Activated CD4-positive, alpha-beta T cell treated with anti-CD3 and anti-CD28 coated beads, Interleukin-2, Interleukin-4, amounts not matched to agents 100 ng/mL and 50 ng/mL, durations not matched to agents 16 hours and 8 hours (primary cell): ENCODE data around the gene YBX1.

Experiments used
- DNase-seq: peaks from one replicate; pipeline ENCODE4 v3.0.0-alpha.2; 2020; ENCODE audit warnings: low spot score

YBX1 gene

GRCh38 chr1:42734201-42735035 lies 52.2 kb downstream of the YBX1 start:
- no peak for DNase-seq

GRCh38 chr1:42735056-42735455 lies 52.8 kb downstream of the YBX1 start:
- no peak for DNase-seq

GRCh38 chr1:42735477-42736105 lies 53.4 kb downstream of the YBX1 start:
- no peak for DNase-seq

DNA sequence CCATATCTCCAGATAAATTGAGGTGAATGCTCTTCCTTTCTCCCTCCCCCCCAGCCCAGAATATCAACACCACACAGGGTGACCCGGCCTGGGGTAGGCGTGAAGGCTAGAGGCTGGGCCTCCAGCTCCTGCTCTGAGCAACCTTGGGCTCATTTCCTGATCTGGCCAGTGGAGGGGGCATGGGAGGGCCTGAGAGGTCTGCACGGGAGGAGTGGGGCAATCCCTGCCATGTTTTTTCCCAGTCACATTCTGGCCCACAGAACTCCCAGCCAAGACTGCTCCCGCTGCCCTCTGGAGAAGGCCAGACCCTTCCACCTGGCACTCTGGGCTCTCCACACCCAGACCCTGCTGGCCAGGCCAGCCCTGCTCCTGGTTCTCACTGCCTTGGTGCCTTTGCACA lies 53.9 kb downstream of the YBX1 start:
- no peak for DNase-seq

DNA sequence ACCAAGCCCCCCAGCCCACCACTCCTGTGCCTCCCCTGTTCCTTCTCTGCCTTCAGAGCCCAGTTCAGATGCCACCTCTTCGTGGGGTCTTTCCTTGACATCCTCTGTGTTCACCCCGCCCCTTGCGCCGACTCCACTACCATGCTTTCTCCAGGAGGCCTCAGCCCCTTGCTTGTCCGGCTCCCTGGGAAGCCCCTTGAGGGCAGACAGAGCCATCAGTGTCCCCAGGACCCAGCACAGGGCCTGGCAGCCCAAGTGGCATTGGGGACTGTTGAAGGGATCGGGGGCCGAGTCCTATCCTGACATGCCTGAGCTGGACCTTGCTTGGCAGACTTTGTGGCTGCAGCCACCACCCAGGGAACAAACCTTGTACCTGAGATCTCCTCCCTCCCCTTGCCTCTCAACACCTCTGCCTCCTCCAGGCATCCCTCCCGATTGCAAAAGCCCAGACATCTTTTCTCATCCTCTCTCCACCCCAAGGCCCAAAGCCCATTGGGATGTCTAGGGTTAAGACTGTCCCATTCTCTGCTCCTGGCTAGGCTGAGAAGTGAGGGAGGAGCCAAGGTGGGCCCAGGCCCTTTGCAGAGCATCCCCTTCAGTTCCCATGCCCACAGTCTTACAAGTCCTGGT lies 54.5 kb downstream of the YBX1 start:
- no peak for DNase-seq

DNA sequence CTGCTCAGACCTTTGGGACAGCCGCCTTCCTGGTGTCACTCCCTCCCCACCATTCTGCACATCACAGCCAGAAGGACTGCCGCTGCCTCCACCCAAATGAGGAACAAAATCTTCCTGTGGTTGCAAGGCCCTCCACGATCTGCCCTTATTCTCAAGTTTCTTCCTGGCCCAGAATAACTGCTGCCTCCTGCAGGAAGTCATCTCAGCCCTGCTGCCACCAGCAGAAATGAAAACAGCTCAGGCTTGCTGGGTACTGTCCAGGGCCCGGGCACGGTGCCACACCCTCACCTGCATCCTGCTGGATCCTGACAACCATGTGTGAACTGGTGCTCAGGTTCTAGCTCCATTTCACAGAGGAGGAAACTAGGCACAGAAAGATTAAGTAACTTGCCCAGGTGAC lies 55.0 kb downstream of the YBX1 start:
- DNase-seq: no peak

DNA sequence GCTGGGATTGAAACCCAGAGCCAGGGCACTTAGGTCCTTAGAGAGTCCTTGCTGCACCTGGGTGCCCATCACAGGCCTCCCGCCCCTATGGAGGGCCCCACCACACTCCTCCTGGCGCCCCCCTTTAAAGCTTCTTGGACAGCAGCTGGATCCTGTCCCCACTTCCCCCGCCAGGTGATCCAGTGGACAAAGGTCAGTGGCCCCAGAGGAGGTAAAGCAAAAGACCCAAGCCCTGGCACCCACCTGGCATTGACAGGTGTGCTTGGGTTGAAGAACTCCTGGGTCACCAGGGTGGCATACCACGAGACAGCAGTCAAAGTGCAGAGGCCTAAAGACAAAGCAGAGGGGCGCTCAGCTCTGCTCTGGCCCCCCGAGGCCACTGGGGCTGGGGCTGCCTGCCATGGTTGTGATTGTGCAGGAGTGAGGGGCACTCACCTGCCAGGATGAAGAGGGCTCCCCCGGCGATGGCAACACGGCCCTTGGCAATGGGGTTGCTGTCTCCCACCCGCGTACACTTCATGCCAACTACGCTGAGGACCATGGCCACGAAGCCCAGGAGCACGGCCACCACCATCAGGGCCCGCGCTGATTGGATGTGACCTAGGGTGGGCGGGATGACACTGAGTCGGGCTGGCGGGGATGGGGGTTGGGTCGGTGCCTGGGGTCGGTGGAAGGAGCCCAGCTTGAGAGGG lies 55.9 kb downstream of the YBX1 start:
- no peak for DNase-seq

DNA sequence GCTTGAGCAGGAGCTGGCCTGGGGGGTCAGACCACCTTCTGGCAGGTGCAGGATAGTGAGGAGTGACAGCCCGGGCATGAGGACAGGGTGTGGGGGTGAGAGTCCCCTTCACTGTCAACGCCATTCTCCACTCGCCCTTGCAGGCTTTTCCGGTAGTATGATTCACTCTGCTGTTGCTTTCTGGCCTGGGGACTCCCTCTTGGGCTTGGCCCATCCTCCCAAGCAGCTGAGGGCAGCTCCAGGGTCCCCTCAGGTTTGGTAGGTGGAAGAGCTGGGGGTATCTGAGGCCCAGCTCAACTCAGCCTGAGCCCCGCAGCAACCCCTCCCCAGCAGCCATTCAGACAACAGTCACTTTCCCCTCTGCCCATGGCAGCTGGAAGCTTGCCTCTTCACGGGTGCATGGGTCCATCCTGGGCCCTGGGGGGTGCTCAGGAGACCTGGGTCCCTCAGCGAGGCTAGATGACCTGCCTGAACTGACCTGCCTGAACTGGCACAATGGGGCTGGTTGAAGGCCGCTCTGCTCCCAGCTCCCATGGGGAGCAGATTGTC lies 56.5 kb downstream of the YBX1 start:
- DNase-seq: no peak

DNA sequence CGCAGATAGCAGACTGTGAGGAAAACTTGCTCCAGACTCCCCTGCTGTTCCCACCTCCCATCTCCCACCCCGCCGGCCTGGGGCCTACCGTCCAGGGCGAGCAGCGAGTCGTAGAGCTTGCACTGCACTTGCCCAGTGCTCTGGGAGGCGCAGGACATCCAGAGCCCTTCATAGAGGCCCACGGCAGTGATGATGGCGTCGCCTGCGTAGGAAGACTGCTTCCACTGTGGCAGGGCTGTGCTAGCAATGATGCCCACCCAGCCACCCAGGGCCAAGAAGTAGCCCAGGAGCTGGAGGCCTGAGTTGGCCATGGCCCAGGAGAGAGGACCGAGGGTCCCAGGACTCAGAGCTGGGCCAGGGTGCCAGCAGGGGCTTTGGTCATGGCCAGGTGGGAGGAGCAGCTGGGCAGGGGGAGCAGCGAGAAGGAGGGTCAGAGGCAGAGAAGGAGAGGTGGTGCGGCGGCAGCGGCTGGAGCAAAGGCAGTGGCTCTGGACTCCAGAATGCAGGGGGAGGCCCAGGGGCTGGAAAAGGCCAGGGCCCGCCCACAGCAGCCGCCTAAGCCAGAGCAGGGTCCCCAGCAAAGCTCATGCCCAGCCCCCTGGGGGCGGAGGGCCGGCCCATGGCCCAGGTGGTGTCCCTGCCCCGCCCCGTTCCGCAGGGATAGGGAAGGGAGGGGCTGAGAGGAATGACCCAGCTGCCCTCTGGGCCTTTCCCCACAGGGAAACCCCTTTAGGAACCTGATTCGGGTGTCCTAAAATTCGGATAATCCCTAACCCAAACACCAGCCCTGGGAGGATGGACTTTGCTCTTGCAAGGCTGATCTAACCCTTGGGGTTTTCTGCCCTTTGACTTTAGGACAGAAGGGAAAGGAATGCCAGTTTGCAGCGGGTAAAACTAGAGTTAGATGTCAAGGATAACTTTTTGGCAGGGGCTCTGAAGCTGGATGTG lies 57.8 kb downstream of the YBX1 start, which contains the start of gene CLDN19:
Gene CLDN19 (minus strand): TSS at position 484 of the 948 bp plus-strand sequence. CDS start 173 bp downstream, at position 311.
- no peak for DNase-seq

DNA sequence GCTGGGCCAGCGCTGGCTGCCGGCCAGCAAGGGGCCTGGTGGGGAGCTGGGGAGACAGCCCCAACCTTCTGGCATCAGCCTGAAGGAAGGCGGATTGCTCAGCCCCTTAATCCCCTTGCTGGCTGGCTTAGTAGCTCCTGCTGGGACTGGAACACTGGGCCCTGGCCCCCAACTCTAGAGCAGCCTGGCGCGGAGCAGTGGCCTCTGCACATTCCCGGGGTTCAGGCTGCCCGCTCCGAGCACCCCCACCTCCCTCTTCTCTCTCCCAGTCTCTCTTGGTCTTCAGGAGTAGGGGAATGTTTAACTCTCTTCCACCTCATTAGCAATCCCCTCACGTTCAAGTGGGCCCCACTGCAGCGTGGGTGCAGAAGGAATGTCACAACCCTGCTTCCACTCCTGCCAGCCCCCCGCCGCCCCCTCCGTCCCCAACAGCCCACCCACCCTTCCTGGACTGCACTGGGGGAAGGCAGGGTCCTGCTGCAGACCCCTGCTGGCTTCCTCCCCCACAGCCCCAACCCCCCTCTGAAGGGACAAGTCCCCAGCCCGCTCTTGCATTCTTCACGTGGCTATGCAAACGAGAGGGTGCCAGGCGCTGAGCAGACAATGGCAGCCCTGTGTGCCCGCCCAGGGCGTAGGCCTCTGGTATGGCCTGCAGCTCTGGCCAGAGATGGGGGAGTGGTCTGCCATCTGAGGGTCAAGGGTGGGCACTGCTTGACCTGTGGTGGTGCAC lies 58.8 kb downstream of the YBX1 start:
- no peak for DNase-seq

DNA sequence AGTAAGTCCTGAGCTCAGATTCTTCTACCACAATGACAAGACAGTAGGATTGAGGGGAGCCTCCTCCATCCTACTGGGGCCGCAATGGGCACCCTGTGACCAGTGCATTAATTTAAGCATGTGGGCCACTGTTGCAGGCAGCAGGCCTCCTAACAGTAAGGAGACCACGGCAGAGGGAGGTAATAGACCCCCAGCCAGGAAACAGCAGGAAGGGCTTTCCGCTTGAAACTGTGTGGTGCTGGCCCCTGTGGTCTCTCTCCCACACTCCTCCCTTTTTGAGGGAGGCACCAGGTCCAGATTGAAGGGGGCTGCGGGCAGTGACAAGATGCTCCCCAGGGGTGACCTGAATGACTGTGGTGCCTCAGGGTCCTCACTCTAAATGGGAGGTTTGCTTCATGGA lies 59.5 kb downstream of the YBX1 start:
- no peak for DNase-seq

DNA sequence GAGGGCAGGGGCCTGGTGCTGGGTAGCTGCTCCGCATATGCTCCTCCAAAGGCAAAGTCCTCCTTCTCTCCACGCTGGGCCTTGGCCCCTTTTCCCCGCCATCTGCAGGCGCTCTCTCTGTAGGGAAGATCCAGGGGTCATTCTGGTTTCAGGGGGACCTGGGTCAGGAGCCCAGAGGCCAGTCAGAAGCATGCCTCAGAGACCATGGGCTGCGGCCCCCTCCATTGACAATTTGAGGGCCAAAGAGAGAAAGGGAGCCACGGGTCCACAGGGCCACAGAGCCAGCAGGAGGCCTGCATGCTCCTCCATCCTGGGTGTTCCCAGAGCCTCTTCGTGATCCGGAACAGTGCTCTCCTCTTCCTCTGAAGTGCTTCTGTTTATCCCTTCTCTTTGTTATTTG lies 59.9 kb downstream of the YBX1 start:
- no peak for DNase-seq

GRCh38 chr1:42742617-42743316 lies 60.5 kb downstream of the YBX1 start:
- DNase-seq: no peak

GRCh38 chr1:42743317-42744147 lies 61.3 kb downstream of the YBX1 start:
- DNase-seq: no peak

GRCh38 chr1:42744148-42744413 lies 61.9 kb downstream of the YBX1 start:
- DNase-seq: no peak

GRCh38 chr1:42745851-42746250 lies 63.6 kb downstream of the YBX1 start:
- no peak for DNase-seq

DNA sequence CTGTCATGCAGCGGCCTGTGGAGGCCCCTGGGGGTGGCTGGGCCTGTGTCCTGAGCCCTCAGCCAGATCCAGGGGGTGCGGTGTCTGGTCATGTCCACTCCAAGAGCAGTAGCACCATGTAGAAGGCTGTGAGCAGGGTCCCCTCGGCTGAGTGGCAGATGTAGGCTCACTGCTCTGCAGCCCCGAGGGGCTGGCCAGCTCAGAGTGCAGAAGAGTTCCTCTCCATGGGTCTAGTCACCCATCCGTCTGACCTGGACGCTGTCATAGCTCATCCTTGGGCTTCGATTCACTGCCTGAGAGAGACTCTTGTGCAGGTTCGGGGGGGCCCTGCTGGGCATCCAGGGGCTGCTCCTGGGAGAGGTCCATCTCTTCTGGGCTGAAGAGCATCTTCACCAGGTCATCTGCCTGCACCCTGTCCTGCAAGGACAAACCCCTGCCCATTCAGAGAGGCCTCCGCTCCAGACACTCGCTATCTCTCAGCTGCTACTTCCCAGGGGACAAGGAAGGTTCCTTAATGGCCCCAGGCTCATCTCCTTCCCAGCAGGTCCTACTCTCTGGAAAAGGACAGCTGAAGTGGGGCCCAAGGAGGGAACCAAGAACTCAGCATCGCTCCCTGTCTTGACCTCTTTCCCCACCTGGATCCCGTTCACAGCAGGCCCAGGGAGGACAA lies 64.4 kb downstream of the YBX1 start:
- no peak for DNase-seq

GRCh38 chr1:42747125-42747524 lies 64.9 kb downstream of the YBX1 start:
- no peak for DNase-seq

DNA sequence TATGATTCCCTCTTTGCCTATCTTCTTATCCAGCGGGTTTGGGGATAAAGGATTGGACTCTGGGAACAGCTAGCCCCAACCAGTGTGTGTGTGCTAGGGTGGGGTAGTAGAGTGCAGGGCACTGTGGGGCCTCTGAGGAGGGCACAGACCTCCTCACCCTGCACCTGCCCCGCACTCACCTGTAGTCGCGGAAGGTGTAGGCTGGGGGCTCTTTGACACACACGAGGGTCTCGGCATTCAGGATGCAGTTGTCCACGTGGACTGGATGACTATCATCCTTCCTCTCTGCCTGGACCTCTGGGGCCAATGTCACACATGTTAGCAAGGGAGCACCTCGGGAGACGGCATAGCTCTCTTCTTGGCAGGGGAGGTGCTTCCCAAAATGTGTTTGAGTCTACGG lies 65.8 kb downstream of the YBX1 start:
- no peak for DNase-seq
